NCI-H1694 treated with DMSO at 0.1 percent for 48 hours (cell line): ENCODE results near the gene VAC14.

ENCODE experiments used
- DNase-seq: peaks from one replicate; lab custom pipeline; 2025; lab: John Stamatoyannopoulos, UW

VAC14 gene

GRCh38 chr16:70725024-70725911, 75.7 kb downstream of the VAC14 start:
- DNase-seq, result no peak

DNA sequence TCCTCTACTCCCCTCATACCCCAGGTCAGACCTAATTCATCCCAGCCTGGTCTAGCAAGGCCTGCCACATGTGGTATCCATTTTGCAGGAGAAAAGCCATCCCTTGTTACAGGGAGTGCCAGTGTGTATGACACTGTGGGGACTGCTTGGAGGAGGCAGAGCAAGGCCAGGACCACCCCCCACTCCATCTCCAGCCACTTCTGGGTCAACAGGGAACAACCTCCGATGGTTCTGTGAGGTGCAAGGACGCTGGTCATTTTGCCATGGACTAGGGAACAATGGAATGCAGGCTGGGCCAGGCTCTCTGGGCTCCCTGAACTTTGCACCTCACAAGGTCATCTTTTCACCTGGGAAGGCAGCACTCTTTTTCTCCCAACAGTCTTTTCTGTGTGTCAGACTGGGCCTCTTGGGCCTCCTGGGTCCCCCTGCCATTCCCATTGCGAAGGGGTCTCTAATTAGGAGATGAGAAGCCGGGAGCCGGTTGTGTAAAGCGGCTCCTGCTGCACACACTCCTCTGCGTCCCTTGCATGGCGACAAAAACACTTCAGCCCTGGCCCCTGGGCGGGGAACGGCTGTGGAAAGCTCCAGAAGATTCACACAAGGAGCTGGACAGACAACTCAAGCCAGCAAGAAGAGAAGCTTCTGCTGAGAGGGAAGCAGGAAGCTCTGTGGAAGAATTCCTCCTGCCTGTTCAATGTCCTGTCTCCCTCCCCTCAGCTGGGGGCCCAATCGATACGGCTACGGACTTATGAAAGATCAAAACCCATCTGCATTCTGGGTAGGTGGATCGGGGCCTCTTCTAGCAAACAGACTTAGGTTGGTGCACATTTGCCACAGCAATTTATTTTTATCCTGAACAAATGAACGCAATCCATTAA, 76.6 kb downstream of the VAC14 start:
- DNase-seq, result no peak

GRCh38 chr16:70723740-70724145, 77.2 kb downstream of the VAC14 start:
- no peak for DNase-seq

DNA sequence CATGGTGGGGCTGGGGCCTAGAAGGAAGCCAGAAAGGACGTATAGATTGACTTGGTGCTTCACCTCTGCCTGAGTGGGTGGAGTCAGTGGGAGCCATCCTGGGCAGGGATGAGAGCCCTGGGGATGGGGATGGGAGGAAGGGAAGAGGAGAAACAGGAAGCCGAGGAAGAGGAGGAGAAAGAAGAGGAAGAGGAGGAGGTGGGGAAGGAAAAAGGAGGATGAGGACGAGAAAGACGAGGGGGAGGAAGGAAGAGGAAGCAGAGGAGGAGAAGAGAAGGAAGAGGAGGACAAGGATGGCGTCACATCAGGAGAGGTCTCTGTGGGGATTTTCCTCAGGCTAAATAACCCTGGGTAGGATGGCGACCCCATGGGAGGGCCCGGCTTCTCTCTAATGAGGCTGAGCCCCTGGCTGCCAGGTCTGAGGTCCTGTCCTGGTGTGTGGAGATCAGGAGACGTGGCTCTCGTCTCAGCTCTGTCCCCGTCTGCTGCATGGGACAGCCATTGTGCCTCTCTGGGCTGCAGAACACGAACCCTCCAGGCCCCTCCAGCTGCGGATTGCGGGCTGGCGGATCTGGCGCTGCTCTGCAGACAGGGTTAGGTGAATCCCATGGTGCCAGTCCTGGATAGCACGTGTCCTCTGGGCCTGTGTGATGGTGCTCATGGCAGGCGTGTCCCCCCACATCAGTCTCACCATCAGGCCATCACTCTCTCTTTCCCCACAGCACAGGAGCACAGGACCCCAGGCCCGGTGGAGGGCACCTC, 79.6 kb downstream of the VAC14 start:
- DNase-seq, result no peak

DNA sequence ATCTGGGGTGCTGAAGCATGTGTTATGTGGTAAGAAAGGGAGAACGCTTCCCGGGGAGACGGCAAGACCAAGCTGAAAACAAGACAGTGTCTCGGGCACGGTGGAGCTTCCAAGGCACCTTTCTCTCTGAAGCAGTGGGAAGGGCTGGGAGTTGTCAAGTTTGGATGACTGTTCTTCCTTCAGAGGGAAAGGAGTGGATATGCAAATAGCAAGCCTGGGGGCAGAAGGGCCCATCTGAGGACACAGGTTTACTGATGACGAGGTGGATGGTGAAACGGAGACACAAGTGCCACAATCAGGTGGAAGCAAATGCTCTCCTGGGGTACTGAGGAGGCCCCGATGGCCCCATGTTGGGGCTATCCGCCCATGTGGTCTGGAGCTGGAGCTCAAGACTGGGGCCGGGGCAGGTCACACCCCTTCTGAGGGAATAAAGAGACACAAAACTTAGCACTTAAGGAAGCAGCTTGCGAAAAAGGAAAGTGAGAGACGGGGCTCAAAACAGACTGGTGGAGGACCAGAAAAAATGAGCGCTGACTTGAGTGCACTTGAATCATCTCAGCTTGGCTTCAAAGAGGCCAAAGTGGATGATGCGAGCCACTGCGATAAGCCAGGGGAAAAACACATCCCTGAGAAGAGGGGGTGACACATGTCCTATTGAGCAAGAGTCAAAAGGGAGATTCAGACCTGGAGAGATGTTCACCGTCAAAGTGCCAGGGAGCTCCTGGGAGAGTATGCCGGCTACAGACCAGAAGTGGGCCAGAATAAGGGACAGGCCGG, 80.3 kb downstream of the VAC14 start:
- DNase-seq, result no peak

GRCh38 chr16:70717065-70717464, 83.9 kb downstream of the VAC14 start:
- DNase-seq, result no peak

DNA sequence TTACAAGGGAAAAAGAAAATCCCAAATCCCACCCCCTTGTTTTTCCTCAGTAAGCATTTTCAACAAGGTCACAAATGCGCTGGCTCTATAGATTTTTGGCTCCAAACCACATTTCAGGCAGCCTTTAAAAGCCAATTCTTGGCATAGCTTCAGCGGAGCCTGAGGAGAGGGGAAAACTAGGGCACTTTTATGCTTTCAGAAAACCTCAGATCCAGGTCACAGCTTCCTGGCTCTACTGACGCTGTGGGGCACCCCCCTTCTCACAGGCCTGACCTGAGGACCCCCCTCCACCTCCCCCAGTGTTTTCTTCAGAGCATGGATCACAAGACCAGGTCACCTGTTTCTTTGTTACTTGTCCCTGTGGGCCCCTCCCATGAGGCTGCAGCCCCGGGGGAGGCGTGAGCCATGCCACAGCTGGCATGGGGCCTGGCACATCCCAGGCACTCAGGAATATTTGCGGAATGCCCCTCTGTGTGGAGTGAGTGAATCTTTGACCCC, 85.0 kb downstream of the VAC14 start:
- peak; percentile 61 for DNase-seq

DNA sequence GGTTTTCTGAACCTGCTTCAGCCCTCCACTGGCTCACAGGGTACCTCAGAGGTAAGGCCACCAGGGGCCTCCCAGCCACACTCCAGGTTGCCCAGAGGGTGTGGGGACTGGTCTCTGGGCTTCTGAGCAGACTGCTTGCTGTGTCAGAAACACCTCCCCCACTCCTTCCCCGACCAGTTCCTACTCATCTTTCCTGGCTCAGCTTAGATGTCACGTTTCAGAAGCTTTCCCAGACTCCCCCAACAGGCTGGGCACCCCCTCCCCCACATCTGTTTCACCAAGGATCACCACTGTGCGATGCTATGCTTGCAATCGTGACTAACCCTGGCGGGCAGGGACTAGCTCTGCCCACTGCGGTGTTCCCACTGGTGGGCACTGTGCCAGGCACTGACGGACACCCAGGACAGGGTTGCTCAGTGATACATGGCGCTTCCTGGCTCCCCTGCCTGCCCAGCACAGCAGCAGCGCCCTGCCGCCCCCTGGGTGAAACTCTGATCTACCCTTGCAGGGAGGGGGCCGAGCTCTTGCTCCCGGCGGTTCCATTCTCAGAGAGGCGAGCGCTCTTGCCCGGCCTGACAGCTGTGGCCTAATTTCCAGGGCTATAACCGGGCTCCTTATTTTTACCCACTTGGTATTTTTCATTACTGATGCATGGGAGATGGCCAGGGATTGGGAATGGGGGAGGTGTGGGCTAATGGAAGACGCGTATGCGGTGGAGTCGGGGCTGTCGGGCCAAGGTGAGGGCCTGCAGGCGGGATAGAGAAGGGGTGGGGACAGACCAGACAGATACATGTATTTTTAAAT, 85.7 kb downstream of the VAC14 start:
- peak; percentile 44 for DNase-seq

DNA sequence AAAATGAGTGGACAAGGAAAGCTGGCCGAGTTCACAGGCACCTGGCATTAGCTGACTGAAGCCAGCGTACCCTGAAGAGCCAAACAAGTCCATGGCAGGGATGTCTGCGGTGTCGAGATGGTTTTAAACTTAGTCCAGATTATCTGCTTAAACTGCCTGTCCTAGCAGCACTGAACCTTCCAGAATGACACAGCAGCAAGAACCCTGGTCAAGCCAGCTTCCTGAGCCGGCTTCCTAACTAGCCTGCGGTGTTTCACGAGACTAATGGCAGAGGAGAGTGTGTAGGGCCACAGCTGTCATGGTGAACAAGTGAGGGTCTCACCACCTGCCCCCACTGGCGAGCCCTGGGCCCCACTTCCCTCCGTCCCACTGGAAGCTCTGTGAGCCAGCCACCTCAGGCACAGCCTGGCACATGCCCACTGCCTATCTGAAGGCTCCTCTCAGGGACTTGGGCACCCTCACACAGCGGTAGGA, 86.3 kb downstream of the VAC14 start:
- DNase-seq, result no peak

DNA sequence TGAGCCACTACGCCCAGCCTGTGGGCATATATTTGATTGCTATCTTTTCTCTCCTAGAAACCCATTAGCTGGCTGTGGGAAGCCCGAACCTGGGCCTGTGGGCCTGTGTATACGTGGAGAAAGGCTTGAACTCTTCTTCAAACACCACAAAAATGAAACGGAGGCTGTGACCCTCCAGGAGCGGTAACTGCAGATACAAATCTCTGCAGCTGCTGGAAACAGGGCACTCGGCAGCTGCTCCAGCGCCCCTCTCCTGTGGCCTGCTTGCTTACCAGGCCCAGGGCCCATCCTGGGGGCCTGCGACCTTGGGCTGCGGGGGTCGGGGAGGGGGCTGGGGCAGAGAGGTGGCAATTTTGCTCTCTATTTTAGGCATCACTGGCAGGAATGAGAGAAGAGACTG, 87.1 kb downstream of the VAC14 start:
- no peak for DNase-seq

GRCh38 chr16:70713342-70713741, 87.6 kb downstream of the VAC14 start:
- no peak for DNase-seq

DNA sequence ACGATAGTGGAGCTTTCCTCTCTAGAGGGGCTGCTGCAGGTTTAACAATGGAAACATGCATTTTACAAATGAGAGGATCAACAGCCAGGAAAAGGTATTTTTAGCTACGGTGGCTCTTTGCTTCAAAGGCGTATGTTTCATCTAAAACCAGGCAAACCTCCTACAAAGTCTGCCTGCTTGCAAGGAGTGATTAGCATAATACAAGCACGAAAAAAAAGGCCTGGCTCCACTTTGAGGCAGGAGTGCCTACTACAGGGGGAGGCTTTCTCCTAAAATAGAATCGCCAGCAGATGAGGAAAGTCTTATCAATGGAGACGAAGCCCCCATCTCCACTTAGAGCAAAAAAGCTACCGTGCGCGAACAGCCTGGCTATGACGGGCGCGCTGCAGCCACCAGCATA, 88.0 kb downstream of the VAC14 start:
- no peak for DNase-seq

DNA sequence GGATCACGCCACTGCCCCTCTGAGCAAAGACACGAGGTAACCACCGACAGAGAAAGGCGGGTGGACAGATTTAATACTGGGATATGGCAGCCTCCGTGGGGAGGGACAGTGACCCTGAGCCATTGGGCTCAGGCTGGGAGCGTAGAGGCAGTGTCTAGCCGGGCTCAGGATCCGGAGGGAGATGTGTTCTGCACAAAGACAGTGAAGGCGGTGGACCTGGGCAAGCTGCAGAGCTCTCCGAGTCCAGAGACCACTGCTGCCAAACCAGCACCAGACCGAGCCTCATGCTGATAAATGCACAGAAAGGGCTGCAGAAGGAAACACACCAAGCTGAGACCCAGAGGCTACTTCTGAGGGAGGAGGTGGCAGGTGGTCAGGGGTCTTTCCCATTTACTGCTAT, 88.6 kb downstream of the VAC14 start:
- no peak for DNase-seq

- DNase-seq, result no peak
These were observed 89.5 kb downstream of the VAC14 start for GRCh38 chr16:70711211-70712031.

GRCh38 chr16:70710422-70711210, 90.3 kb downstream of the VAC14 start:
- no peak for DNase-seq

DNA sequence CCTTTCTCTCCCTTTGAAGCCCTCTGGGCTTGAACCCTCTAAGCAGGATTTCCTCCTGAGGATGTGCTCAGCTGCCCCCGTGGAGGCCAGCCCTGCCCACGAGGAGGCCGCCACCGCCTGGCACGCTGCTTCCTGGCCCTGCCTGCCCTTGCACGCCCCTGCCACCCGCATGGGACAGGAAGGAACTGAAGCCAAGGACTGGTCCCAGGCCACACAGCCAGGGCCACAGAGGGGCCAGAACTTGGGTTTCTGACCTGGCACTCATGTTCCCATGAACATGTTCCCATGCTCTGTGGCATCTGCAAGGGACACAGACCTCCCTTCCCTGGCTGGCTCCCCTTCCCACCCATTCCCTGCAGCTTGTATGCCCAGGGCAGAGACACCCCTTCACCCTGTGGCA, 91.0 kb downstream of the VAC14 start:
- DNase-seq, result no peak

- no peak for DNase-seq
These were observed 91.5 kb downstream of the VAC14 start for GRCh38 chr16:70709457-70709856.

DNA sequence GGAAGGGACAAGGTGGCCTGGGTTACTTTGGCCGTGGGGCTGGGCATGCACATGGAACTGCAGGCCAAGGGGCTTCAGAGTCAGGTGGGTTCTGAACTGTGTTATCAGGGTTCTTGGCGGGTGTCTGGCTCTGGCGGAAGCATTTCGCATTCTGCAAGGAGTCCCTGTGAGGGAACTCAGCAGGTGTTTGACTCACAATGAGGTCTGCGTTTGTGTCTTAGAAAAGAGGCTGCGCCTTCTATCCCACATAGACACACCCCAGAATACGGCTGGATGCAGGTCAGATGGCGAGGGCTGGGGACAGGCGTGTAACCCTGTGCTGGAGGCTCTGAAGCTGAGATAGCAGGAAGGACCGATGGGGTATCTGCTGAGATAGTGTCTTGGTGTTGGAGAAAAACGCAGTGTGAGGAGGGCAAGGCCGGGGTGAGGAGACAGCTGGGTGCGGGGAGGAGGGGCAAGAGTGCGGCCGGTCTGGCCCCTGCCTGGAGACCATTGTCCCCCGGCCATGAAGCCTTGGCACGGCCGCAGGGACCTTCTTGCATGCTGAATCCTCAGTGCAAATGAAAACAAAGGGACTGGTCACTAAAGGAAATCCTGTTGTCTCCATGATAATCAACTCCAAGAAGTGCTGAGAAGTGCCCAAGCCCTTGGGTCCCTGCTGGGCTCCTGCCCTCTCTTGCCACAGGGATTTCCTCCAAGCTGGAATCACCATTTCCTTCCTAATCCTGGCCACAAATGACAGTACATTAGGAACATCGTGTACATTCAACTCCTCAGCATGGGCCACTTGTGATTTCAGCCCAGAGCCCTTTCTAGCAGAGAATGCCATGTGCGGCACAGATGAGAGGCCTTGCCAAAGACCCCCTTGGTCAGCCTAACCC, 92.4 kb downstream of the VAC14 start:
- DNase-seq, result no peak
